ENCODE measurements around the gene POP5. TPM values are rescaled to one million over a fixed set of nuclear protein-coding genes. Genes with fewer than 3 reads are reported as not detected.

The POP5 gene
- total RNA-seq, 3 donors from 2014 or later (not counting 1 experiment from before 2014, with no cell fraction given), result 38.7 to 54.3 (median 42.9) TPM

DNA sequence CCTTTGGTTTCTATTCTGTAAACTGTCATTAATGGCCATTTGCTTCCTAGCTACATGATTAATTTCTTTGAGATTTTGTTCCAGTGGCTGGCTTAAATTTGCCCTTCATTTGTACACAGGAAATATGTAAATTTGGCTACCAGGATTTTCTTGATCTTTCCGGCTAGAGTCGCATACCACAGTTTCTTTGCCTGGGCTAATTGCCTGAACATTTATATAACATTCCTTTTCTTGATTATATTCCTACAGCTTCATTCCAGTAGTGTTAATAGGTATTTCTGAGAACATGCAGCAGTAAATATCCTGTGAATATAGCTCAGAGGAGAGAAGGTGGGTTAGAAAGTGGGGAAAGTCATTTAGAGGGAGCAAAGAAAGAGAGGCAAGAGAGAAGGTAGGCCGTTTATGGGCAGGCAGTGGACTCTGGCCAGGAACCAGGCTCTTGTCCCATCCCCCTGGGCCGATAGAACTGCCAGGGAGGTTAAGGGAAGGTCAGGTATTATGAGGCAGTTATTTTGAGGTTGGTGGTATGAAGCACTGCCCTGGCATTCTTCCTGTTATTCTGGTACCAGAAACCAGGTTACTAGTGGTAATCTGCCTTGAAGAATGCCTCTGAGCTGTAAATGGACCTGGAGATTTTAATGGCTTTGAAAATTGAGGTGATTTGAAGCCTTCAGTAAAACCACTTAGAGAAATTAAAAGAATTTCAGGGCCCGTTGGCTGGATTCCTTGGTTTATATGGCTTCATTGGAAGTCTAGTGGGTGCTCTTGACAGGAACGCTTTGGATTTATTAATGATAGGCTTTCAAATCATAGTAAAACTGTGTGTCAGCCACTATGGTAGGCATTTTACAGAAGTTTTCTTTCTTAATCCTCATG, 42.7 kb downstream of the POP5 start:
- Mint-ChIP-seq H3K27ac (peak overlapping the region; percentile 85 to 97), H3K4me1 (peaks cover 65 to 68% of the 10 kb centered on the region in 2 donors), H3K36me3 (no peaks in the 10 kb centered on the region), H3K27me3 (ENCODE audit: low read depth in 2 of 2) (no peaks in the 10 kb centered on the region), H3K9me3 (no peaks in the 10 kb centered on the region), H3K4me3 (peak overlapping the region; percentile 77)
- intact Hi-C loops (cut with micrococcal nuclease), result loop anchor here (5.0 kb wide), 1 partner anchor 44 kb away; the partner anchor contains the start of gene POP5
- Histone ChIP-seq H3K4me1 (ENCODE audit: control insufficient read depth, insufficient read depth, low read length) (peaks cover 39% of the 10 kb centered on the region), H3K27me3 (ENCODE audit: control insufficient read depth, insufficient read depth, low read length) (no peaks in the 10 kb centered on the region), H3K27ac (ENCODE audit: low read length) (peak overlapping the region; percentile 46), H3K4me3 (ENCODE audit: low read length) (no peak overlapping the region), H3K36me3 (ENCODE audit: control insufficient read depth, insufficient read depth, low read length) (peaks cover 13% of the 10 kb centered on the region), H3K9me3 (ENCODE audit: control insufficient read depth, insufficient read depth, low read length) (no peaks in the 10 kb centered on the region)
- ATAC-seq (peak in 1 of 3 donors; percentile 43), DNase-seq (no peak)
- 26% methylated on average over 6 of the region's 6 CpGs for WGBS (ENCODE audit: insufficient coverage)
- TF ChIP-seq CTCF (IDR thresholded peaks at IDR 0.05), result no peak

DNA sequence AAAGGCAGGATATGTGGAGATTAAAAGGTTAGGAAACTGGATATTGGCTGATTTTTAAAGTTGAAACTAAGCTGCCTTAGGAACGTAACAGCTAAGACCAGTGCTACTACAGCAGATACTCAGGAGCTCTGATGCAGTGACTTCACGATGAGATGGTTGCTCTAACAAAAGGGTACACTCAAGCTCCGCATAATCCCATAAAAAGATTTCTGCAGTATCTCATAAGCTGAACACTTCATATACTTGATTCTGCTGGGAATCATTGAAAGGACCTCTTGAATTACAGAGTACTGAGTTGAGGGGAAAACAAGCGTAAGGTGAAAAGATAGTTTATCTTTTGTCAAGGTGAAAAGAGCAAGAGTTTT, 43.4 kb downstream of the POP5 start:
- ATAC-seq (no peak), DNase-seq (no peak)
- no peak overlapping the region for H3K4me3 ChIP-seq (ENCODE audit: low read length)
- Mint-ChIP-seq H3K27me3 (ENCODE audit: low read depth in 2 of 2) (no peaks in the 10 kb centered on the region), H3K36me3 (no peaks in the 10 kb centered on the region), H3K27ac (peak overlapping the region; percentile 85 to 97), H3K4me1 (peaks cover 64 to 65% of the 10 kb centered on the region in 2 donors), H3K9me3 (no peaks in the 10 kb centered on the region), H3K4me3 (peak overlapping the region; percentile 77)
- H3K4me1 ChIP-seq (ENCODE audit: control insufficient read depth, insufficient read depth, low read length), result peaks cover 42% of the 10 kb centered on the region
- no peaks in the 10 kb centered on the region for H3K27me3 ChIP-seq (ENCODE audit: control insufficient read depth, insufficient read depth, low read length)
- H3K9me3 ChIP-seq (ENCODE audit: control insufficient read depth, insufficient read depth, low read length), result no peaks in the 10 kb centered on the region
- no peak overlapping the region for H3K27ac ChIP-seq (ENCODE audit: low read length)
- WGBS (ENCODE audit: insufficient coverage), result 64% methylated on average over 3 of the region's 4 CpGs
- intact Hi-C loops (cut with micrococcal nuclease), result loop anchor here (5.0 kb wide), 1 partner anchor 44 kb away; the partner anchor contains the start of gene POP5
- TF ChIP-seq CTCF (IDR thresholded peaks at IDR 0.05), result no peak
- peaks cover 10% of the 10 kb centered on the region for H3K36me3 ChIP-seq (ENCODE audit: control insufficient read depth, insufficient read depth, low read length)

DNA sequence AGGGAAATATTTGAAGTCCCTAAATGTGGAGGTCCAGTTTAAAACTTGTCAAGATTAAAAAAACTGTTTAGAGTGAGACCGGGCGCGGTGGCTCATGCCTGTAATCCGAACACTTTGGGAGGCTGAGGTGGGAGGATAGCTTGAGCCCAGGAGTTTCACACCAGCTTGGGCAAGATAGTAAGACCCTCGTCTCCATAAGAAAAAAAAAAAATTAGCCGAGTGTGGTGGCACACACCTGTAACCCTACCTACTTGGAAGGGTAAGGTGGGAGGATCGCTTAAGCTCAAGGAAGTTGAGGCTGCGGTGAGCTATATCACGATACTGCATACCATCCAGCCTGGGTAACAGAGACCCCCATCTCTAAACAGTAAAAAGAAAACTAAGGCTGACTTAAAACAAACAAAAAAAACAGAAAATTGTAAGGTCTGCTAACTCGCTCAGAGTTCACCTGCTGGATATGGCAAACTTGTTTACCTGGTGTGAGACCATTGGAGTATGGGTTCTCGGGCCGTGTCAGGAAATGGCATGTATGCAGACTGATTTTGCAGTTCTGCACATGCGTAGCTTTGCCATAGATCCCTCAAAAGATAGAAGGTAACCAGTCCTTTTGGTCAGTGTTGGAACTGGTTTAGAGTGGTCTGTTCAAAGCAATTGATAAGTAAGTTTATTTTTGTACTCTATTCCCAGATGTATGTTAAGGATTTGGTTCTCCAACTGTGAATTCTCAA, 45.0 kb downstream of the POP5 start:
- intact Hi-C loops (cut with micrococcal nuclease), result loop anchor here (5.0 kb wide), 1 partner anchor 46 kb away; the partner anchor contains the start of gene POP5
- H3K27me3 ChIP-seq (ENCODE audit: control insufficient read depth, insufficient read depth, low read length), result no peaks in the 10 kb centered on the region
- H3K4me1 ChIP-seq (ENCODE audit: control insufficient read depth, insufficient read depth, low read length), result peaks cover 42% of the 10 kb centered on the region
- H3K9me3 ChIP-seq (ENCODE audit: control insufficient read depth, insufficient read depth, low read length), result no peaks in the 10 kb centered on the region
- H3K36me3 Mint-ChIP-seq, result no peaks in the 10 kb centered on the region
- H3K4me1 Mint-ChIP-seq, result peaks cover 54 to 58% of the 10 kb centered on the region in 2 donors
- H3K27me3 Mint-ChIP-seq (ENCODE audit: low read depth in 2 of 2), result no peaks in the 10 kb centered on the region
- ATAC-seq (no peak), DNase-seq (peak in 1 of 2 donors; percentile 64)
- peak overlapping the region; percentile 92 to 97 for H3K27ac Mint-ChIP-seq
- H3K27ac ChIP-seq (ENCODE audit: low read length), result no peak overlapping the region
- no peaks in the 10 kb centered on the region for H3K9me3 Mint-ChIP-seq
- peaks cover 3% of the 10 kb centered on the region for H3K36me3 ChIP-seq (ENCODE audit: control insufficient read depth, insufficient read depth, low read length)
- no peak for TF ChIP-seq CTCF (IDR thresholded peaks at IDR 0.05)
- 41% methylated on average over 12 of the region's 13 CpGs for WGBS (ENCODE audit: insufficient coverage)
- peak overlapping the region; percentile 97 for H3K4me3 Mint-ChIP-seq
- peak overlapping the region; percentile 15 for H3K4me3 ChIP-seq (ENCODE audit: low read length)

Data from natural killer cell (primary cell).